ENCODE results near the gene PARD6B. TPM values are rescaled to one million over a fixed set of nuclear protein-coding genes. Genes with fewer than 3 reads are reported as not detected.

PARD6B gene
- total RNA-seq, 1 experiment from 2014 or later, result 153 TPM

GRCh38 chr20:50754420-50754819 is 23.0 kb downstream of the PARD6B start:
- POLR2A ChIA-PET, result no interaction called here
- TF ChIP-seq CTCF (IDR thresholded peaks at IDR 0.05; ENCODE audit: insufficient read depth in 1 of 2, low read depth in 1 of 2, low read length in 1 of 2, severe bottlenecking in 1 of 2, unreplicated experiment in 1 of 2), result no peak
- H3K27ac Mint-ChIP-seq (ENCODE audit: unreplicated experiment), result peak overlapping the region; percentile 2
- H3K4me1 ChIP-seq, result peaks cover 58% of the 10 kb centered on the region
- no peaks in the 10 kb centered on the region for H3K9me3 ChIP-seq
- H3K27me3 Mint-ChIP-seq (ENCODE audit: insufficient read depth, unreplicated experiment), result no peaks in the 10 kb centered on the region
- peaks cover 49% of the 10 kb centered on the region for H3K4me1 Mint-ChIP-seq (ENCODE audit: low read depth, unreplicated experiment)
- no TSS peak for BruUV-seq (replicated peaks)
- peaks cover 86% of the 10 kb centered on the region for H3K36me3 Mint-ChIP-seq (ENCODE audit: insufficient read depth, unreplicated experiment)
- peaks cover 6% of the 10 kb centered on the region; the same call in 1 of the 2 replicates for H3K36me3 ChIP-seq (ENCODE audit: control insufficient read depth, insufficient read depth, low read length)
- H3K9me3 Mint-ChIP-seq (ENCODE audit: unreplicated experiment), result no peaks in the 10 kb centered on the region
- CTCF ChIA-PET, result interaction anchor here (1.4 kb wide), 1 partner anchor 128 kb away, joined by 4 read pairs; no protein-coding TSS in a partner anchor
- no peak overlapping the region for H3K4me3 ChIP-seq (ENCODE audit: low read depth, low read length)
- H3K27me3 ChIP-seq (replicated peaks; ENCODE audit: control insufficient read depth, insufficient read depth, low read length), result no peaks in the 10 kb centered on the region
- H3K4me3 Mint-ChIP-seq (ENCODE audit: unreplicated experiment), result no peak overlapping the region
- DNase-seq, result no peak
- intact Hi-C loops (cut with micrococcal nuclease; ENCODE audit: unreplicated experiment), result no loop called here

GRCh38 chr20:50756447-50756846 is 25.1 kb downstream of the PARD6B start:
- H3K4me3 ChIP-seq (ENCODE audit: low read depth, low read length), result no peak overlapping the region
- CTCF ChIA-PET, result interaction anchor here (0.5 to 1.4 kb wide), 2 partner anchors 32 to 93 kb away, joined by 4 read pairs; no protein-coding TSS in a partner anchor
- no peak overlapping the region for H3K4me3 Mint-ChIP-seq (ENCODE audit: unreplicated experiment)
- peaks cover 53% of the 10 kb centered on the region for H3K4me1 Mint-ChIP-seq (ENCODE audit: low read depth, unreplicated experiment)
- H3K36me3 Mint-ChIP-seq (ENCODE audit: insufficient read depth, unreplicated experiment), result peaks cover 76% of the 10 kb centered on the region
- H3K9me3 Mint-ChIP-seq (ENCODE audit: unreplicated experiment), result no peaks in the 10 kb centered on the region
- H3K36me3 ChIP-seq (ENCODE audit: control insufficient read depth, insufficient read depth, low read length), result 0 out of 2 replicates have a peak, but pooled peaks cover 1% of the 10 kb centered on the region
- no peak for DNase-seq
- peaks cover 66% of the 10 kb centered on the region for H3K4me1 ChIP-seq
- intact Hi-C loops (cut with micrococcal nuclease; ENCODE audit: unreplicated experiment), result no loop called here
- TF ChIP-seq CTCF (IDR thresholded peaks at IDR 0.05; ENCODE audit: insufficient read depth in 1 of 2, low read depth in 1 of 2, low read length in 1 of 2, severe bottlenecking in 1 of 2, unreplicated experiment in 1 of 2), result no peak
- H3K27me3 Mint-ChIP-seq (ENCODE audit: insufficient read depth, unreplicated experiment), result no peaks in the 10 kb centered on the region
- no peaks in the 10 kb centered on the region for H3K9me3 ChIP-seq
- POLR2A ChIA-PET, result no interaction called here
- H3K27me3 ChIP-seq (replicated peaks; ENCODE audit: control insufficient read depth, insufficient read depth, low read length), result no peaks in the 10 kb centered on the region
- H3K27ac Mint-ChIP-seq (ENCODE audit: unreplicated experiment), result no peak overlapping the region
- no TSS peak for BruUV-seq (replicated peaks)

DNA sequence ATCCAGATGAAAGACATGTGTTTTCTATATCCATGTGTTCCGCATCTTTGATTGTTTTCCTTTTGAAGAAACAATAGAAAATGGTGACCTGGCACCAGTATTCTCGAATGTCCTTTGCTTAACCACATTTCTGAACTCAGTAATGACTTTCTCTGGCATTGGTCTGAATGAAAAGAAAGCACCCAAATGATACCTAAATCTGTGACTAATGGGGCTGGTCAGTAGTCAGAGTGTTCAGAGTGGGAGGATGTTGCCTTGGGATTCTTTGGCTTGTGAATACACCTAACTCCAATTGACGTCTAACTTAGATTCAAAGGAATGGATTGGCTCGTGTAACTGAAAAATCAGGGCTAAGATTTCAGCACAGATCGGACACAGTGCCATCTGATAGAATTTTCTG is 27.1 kb downstream of the PARD6B start:
- H3K4me1 Mint-ChIP-seq (ENCODE audit: low read depth, unreplicated experiment), result peaks cover 65% of the 10 kb centered on the region
- DNase-seq, result peak in 1 of 2 experiments; percentile 19
- BruUV-seq (replicated peaks), result no TSS peak
- Histone ChIP-seq H3K4me1 (peaks cover 73% of the 10 kb centered on the region), H3K27me3 (replicated peaks; ENCODE audit: control insufficient read depth, insufficient read depth, low read length) (no peaks in the 10 kb centered on the region), H3K36me3 (ENCODE audit: control insufficient read depth, insufficient read depth, low read length) (0 out of 2 replicates have a peak, but pooled peaks cover 1% of the 10 kb centered on the region), H3K9me3 (no peaks in the 10 kb centered on the region), H3K4me3 (ENCODE audit: low read depth, low read length) (no peak overlapping the region)
- intact Hi-C loops (cut with micrococcal nuclease; ENCODE audit: unreplicated experiment), result no loop called here
- H3K36me3 Mint-ChIP-seq (ENCODE audit: insufficient read depth, unreplicated experiment), result peaks cover 77% of the 10 kb centered on the region
- H3K27me3 Mint-ChIP-seq (ENCODE audit: insufficient read depth, unreplicated experiment), result no peaks in the 10 kb centered on the region
- ChIA-PET CTCF (interaction anchor here (1.9 kb wide), 1 partner anchor 9 kb away, joined by 5 read pairs; no protein-coding TSS in a partner anchor), POLR2A (no interaction called here)
- no peaks in the 10 kb centered on the region for H3K9me3 Mint-ChIP-seq (ENCODE audit: unreplicated experiment)
- peak overlapping the region; percentile 100 for H3K27ac Mint-ChIP-seq (ENCODE audit: unreplicated experiment)
- TF ChIP-seq CTCF (IDR thresholded peaks at IDR 0.05; ENCODE audit: insufficient read depth in 1 of 2, low read depth in 1 of 2, low read length in 1 of 2, severe bottlenecking in 1 of 2, unreplicated experiment in 1 of 2), result no peak
- H3K4me3 Mint-ChIP-seq (ENCODE audit: unreplicated experiment), result no peak overlapping the region
